ENCODE results near the gene USO1. TPM values are rescaled to one million over a fixed set of nuclear protein-coding genes. Genes with fewer than 3 reads are reported as not detected.

Gene USO1
- total RNA-seq, 3 donors from 2014 or later, result 44.3 to 65.8 (median 55.9) TPM

DNA sequence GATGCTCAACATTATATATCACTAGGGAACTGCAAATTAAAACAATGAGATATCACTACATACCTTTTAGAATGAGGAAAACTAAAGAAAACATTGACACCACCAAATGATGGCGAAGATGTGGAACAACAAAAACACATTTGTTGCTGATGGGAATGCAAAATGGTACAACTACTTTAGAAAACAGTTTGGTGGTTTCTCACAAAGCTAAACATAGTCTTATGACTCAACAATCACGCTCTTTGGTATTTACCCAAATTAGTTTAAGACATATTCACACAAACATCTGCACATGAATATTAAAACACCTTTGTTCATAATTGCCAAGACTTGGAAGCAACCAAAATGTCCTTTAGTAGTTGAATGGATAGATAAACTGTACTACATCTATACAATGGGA, 53.2 kb downstream of the USO1 start:
- DNase-seq (no peak), ATAC-seq (no peak)
- Histone ChIP-seq H3K36me3 (ENCODE audit: low read depth) (no peaks in the 10 kb centered on the region), H3K9me3 (no peaks in the 10 kb centered on the region), H3K4me3 (no peak overlapping the region), H3K4me1 (ENCODE audit: low read depth) (no peaks in the 10 kb centered on the region)
- TF ChIP-seq, protein P1, sequence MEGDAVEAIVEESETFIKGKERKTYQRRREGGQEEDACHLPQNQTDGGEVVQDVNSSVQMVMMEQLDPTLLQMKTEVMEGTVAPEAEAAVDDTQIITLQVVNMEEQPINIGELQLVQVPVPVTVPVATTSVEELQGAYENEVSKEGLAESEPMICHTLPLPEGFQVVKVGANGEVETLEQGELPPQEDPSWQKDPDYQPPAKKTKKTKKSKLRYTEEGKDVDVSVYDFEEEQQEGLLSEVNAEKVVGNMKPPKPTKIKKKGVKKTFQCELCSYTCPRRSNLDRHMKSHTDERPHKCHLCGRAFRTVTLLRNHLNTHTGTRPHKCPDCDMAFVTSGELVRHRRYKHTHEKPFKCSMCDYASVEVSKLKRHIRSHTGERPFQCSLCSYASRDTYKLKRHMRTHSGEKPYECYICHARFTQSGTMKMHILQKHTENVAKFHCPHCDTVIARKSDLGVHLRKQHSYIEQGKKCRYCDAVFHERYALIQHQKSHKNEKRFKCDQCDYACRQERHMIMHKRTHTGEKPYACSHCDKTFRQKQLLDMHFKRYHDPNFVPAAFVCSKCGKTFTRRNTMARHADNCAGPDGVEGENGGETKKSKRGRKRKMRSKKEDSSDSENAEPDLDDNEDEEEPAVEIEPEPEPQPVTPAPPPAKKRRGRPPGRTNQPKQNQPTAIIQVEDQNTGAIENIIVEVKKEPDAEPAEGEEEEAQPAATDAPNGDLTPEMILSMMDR (IDR thresholded peaks at IDR 0.05), result no peak
- intact Hi-C loops (cut with DNase I, micrococcal nuclease), result no loop called here

DNA sequence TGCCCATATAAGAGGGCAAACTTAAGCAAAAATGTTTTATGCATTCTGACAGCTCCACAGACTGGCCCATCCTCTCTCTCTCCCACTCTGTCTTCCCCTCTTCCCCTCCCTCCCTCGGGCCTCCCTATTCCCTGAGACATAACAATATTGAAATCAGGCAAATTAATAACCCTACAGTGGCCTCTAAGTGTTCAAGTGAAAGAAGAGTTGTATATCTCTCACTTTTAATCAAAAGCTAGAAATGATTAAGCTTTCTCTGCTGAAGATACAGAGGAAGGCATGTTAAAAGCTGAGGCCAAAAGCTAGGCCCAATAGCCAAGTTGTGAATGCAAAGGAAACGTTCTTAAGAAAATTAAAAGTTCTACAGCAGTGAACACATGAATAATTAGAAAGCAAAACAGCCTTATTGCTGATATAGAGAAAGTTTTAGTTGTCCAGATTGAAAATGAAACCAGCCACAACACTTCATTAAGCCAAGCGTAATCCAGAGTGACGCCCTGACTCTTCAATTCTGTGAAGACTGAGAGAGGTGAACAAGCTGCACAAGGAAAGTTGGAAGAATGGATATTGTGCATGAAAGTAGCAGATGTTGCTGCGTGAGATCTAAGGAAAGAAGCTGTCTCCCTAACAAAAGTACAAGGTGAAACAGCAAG, 54.9 kb downstream of the USO1 start:
- TF ChIP-seq, protein P1 (IDR thresholded peaks at IDR 0.05), result no peak
- intact Hi-C loops (cut with DNase I, micrococcal nuclease), result no loop called here
- DNase-seq (no peak), ATAC-seq (no peak)
- H3K4me1 ChIP-seq (ENCODE audit: low read depth), result no peaks in the 10 kb centered on the region
- no peak overlapping the region for H3K4me3 ChIP-seq
- H3K9me3 ChIP-seq, result no peaks in the 10 kb centered on the region
- H3K36me3 ChIP-seq (ENCODE audit: low read depth), result no peaks in the 10 kb centered on the region

DNA sequence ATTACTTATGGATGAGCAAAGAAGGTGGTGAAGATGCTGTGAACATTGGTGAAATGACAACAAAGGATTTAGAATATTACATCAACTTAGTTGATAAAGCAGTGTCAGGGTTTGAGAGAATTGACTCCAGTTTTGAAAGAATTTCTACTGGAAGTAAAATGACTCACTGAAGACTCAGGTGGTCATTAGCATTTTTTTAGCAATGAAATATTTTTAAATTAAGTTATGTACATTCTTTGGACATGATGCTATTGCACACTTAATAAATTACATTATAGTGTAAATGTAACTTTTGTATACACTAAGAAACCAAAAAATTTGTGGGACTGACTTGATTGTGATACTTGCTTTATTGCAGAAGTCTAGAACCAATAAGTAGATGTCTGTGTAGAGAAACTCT, 56.9 kb downstream of the USO1 start:
- no peaks in the 10 kb centered on the region for H3K4me1 ChIP-seq (ENCODE audit: low read depth)
- no peak overlapping the region for H3K4me3 ChIP-seq
- no peaks in the 10 kb centered on the region for H3K36me3 ChIP-seq (ENCODE audit: low read depth)
- no peaks in the 10 kb centered on the region for H3K9me3 ChIP-seq
- TF ChIP-seq, protein P1 (IDR thresholded peaks at IDR 0.05), result no peak
- no peak for ATAC-seq
- intact Hi-C loops (cut with DNase I, micrococcal nuclease), result no loop called here
- DNase-seq, result no peak

DNA sequence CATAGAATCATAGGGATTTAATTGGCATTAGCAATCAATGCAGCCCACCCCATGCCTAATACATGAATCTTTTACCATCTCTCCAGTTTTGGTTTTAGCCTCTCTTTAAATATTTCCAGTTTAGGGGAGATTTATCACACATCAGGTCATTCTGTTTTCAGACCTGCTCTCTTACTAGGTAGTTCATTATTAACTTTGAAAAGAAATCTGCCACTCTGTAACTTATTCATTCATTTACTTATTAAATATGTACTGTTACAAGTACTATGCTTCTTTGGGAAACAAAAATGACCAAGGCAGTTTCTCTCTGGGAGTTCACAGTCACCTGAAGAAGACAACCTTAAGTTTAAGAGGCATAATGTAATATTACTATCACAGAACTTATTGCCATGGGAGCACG, 62.1 kb downstream of the USO1 start:
- no peak overlapping the region for H3K4me3 ChIP-seq
- intact Hi-C loops (cut with DNase I, micrococcal nuclease), result no loop called here
- no peaks in the 10 kb centered on the region for H3K9me3 ChIP-seq
- no peaks in the 10 kb centered on the region for H3K36me3 ChIP-seq (ENCODE audit: low read depth)
- no peaks in the 10 kb centered on the region for H3K4me1 ChIP-seq (ENCODE audit: low read depth)
- TF ChIP-seq, protein P1 (IDR thresholded peaks at IDR 0.05), result no peak
- ATAC-seq (no peak), DNase-seq (no peak)

DNA sequence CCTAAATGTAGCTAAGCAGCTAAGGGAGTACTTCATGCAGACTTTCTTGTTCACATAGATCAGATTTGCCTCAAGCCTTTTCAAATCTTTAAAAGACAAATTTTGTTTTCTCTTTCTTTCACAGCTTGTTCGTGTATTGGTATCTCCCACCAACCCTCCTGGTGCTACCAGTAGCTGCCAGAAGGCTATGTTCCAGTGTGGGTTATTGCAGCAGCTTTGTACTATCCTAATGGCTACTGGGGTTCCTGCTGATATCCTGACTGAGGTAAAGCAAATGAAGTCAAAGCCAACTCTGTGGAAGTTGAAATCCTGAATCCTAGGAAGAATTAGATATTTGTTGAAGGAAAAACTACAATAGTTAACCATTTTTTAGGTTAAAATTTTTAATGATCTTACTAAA, 62.6 kb downstream of the USO1 start:
- Histone ChIP-seq H3K9me3 (no peaks in the 10 kb centered on the region), H3K4me1 (ENCODE audit: low read depth) (no peaks in the 10 kb centered on the region), H3K36me3 (ENCODE audit: low read depth) (no peaks in the 10 kb centered on the region), H3K4me3 (no peak overlapping the region)
- DNase-seq (no peak), ATAC-seq (no peak)
- TF ChIP-seq, protein P1 (IDR thresholded peaks at IDR 0.05), result no peak
- intact Hi-C loops (cut with DNase I, micrococcal nuclease), result no loop called here

DNA sequence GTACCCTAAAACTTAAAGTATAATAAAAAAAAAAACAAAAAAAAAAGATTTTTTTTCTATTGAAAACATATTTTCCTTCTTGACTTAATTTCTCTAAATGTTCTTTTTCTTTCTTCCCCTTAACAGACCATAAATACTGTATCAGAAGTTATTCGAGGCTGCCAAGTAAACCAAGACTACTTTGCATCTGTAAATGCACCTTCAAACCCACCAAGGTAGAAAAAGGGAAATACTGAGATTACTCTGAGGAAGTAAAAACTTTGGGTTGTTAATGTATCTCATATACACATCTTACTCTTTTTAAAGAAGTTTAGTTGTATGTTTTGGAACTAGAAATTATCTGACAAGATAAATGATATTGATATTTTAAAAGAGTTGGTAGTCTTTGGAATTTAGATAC, 65.6 kb downstream of the USO1 start:
- TF ChIP-seq, protein P1 (IDR thresholded peaks at IDR 0.05), result no peak
- no peaks in the 10 kb centered on the region for H3K9me3 ChIP-seq
- no peaks in the 10 kb centered on the region for H3K4me1 ChIP-seq (ENCODE audit: low read depth)
- intact Hi-C loops (cut with DNase I, micrococcal nuclease), result no loop called here
- ATAC-seq (no peak), DNase-seq (no peak)
- peaks cover 3% of the 10 kb centered on the region for H3K36me3 ChIP-seq (ENCODE audit: low read depth)
- no peak overlapping the region for H3K4me3 ChIP-seq
